Measurements from ENCODE around the gene AIF1L. TPM values are rescaled to one million over a fixed set of nuclear protein-coding genes. Genes with fewer than 3 reads are reported as not detected.

The AIF1L gene
- polyA plus RNA-seq, 1 experiment = 0.05 TPM

DNA sequence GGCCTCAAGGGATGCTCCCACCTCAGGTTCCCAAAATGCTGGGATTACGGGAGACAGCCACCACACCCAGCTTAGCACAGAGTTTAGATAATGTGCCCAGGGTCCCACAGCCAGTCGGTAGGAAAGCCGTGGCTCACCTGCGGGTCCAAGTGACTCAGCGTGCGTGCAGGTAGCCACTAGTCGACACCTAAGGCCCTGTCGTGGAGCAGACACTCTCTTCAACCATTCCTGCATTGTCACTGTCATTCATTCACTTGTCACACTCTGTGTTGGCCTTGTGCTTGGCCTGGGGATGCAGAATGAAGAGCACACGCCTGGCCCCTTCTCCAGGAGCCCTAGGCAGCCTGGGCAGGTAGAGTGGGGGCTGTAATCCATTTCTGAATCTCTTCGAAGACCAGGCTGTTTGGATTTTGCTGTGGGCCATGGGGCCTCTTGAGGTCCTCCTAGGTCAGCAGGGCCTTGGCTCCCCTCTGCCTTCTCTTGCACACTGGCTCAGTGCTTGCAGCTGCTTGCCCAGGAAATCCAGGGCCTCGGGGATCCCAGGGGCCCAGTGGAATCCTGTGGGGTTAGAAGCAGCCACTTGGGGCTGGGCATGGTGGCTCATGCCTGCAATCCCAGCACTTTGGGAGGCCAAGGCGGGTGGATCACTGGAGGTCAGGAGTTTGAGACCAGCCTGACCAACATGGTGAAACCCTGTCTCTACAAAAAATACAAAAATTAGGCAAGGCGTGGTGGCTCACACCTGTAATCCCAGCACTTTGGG lies 6.1 kb upstream of the AIF1L start:
- Histone ChIP-seq H3K27me3 (ENCODE audit: control insufficient read depth, insufficient read depth, low read length) (peaks cover 16% of the 10 kb centered on the region), H3K4me3 (ENCODE audit: low read depth, low read length) (no peak overlapping the region), H3K36me3 (ENCODE audit: control insufficient read depth, insufficient read depth, low read length) (no peaks in the 10 kb centered on the region)
- TF ChIP-seq, protein P1, sequence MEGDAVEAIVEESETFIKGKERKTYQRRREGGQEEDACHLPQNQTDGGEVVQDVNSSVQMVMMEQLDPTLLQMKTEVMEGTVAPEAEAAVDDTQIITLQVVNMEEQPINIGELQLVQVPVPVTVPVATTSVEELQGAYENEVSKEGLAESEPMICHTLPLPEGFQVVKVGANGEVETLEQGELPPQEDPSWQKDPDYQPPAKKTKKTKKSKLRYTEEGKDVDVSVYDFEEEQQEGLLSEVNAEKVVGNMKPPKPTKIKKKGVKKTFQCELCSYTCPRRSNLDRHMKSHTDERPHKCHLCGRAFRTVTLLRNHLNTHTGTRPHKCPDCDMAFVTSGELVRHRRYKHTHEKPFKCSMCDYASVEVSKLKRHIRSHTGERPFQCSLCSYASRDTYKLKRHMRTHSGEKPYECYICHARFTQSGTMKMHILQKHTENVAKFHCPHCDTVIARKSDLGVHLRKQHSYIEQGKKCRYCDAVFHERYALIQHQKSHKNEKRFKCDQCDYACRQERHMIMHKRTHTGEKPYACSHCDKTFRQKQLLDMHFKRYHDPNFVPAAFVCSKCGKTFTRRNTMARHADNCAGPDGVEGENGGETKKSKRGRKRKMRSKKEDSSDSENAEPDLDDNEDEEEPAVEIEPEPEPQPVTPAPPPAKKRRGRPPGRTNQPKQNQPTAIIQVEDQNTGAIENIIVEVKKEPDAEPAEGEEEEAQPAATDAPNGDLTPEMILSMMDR (IDR thresholded peaks at IDR 0.05; ENCODE audit: insufficient read depth, low read depth, low read length) = no peak
- POLR2A ChIA-PET = no interaction called here
- no peak for DNase-seq (ENCODE audit: low read depth)
- CTCF ChIA-PET = no interaction called here

DNA sequence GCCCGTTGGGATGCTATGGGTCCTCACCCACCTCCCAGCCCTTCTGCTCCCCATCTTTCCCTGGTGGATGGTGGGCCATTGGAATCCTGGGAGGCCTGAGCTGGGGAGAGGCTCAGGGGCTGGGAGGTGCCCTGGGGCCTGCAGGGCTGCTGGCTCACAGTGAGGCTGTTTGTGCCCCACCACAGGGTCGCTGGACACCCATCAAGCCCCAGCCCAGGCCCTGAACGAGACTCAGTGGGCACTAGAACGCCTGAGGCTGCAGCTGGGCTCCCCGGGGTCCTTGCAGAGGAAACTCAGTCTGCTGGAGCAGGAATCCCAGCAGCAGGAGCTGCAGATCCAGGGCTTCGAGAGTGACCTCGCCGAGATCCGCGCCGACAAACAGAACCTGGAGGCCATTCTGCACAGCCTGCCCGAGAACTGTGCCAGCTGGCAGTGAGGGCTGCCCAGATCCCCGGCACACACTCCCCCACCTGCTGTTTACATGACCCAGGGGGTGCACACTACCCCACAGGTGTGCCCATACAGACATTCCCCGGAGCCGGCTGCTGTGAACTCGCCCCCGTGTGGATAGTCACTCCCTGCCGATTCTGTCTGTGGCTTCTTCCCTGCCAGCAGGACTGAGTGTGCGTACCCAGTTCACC lies 4.9 kb upstream of the AIF1L start:
- Histone ChIP-seq H3K27me3 (ENCODE audit: control insufficient read depth, insufficient read depth, low read length) (peaks cover 22% of the 10 kb centered on the region), H3K36me3 (ENCODE audit: control insufficient read depth, insufficient read depth, low read length) (no peaks in the 10 kb centered on the region), H3K4me3 (ENCODE audit: low read depth, low read length) (no peak overlapping the region)
- POLR2A ChIA-PET = no interaction called here
- TF ChIP-seq, protein P1 (IDR thresholded peaks at IDR 0.05; ENCODE audit: insufficient read depth, low read depth, low read length) = no peak
- CTCF ChIA-PET = no interaction called here
- DNase-seq (ENCODE audit: low read depth) = no peak

DNA sequence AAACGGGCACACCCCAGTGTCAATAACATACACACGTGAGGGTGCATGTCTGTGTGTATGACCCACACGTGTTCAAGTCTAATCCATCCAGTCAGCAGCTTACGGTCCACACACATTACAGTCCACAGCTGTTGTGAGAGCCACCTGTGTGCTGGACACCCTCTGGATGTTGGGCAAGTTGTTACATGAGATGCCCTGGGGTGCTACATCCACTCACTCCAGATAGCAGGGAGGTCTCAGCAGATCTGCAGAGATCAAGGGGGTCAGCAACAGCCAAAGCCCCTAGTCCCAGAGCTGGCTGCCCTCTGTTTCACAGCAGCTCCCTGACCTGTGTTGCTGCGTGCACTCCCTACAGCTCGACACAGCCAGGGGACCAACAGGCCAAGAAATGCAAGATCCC lies 4.3 kb upstream of the AIF1L start:
- TF ChIP-seq, protein P1 (IDR thresholded peaks at IDR 0.05; ENCODE audit: insufficient read depth, low read depth, low read length) = no peak
- Histone ChIP-seq H3K36me3 (ENCODE audit: control insufficient read depth, insufficient read depth, low read length) (no peaks in the 10 kb centered on the region), H3K4me3 (ENCODE audit: low read depth, low read length) (no peak overlapping the region), H3K27me3 (ENCODE audit: control insufficient read depth, insufficient read depth, low read length) (peaks cover 26% of the 10 kb centered on the region)
- POLR2A ChIA-PET = no interaction called here
- DNase-seq (ENCODE audit: low read depth) = no peak
- CTCF ChIA-PET = no interaction called here

DNA sequence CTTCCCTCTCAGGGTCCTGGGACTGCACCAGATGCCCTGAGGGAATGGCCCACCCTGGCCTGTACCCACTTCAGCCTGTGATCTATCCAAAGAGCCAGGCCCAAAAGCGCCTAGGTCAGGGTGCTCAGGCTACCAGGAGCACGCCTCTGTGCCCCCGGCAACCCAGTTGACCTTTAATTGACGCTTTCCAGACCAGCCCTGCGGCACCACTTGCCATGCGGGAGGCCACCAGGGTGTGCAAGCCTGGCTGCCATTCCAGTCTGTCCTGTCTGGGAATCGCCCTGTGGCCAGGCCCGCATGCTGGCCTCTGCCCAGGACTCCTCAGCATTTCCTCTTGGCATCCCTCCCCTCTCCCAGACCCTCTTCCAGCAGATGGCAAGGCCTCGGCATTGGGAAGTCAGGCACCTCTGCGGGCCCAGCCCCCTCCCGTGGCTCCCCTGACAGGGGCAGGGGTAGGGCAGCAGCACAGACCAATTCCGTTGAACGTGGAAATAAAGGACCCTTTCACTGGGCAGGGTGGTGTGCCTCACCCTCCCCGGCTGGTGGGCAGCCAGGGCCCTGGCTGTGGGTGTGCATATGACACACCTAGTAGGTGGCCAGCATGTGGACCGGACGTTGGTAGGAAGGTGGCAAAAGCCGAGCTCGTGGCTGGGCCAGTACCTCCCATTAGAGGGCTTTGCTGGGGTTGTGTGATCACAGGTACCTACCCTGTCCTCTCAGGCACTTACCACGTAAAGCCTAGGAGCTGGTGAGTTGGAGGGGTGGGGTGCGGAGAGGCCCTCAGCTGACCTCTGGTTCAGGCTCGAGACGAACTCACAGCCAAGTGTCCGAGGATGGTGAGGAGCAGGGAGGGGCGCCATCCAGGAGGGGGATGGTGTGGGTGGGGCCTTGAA lies 3.5 kb upstream of the AIF1L start:
- H3K27me3 ChIP-seq (ENCODE audit: control insufficient read depth, insufficient read depth, low read length) = peaks cover 32% of the 10 kb centered on the region

More for the DNA sequence above, 3.5 kb upstream of the AIF1L start:
- H3K4me3 ChIP-seq (ENCODE audit: low read depth, low read length) = no peak overlapping the region
- no peak for DNase-seq (ENCODE audit: low read depth)
- H3K36me3 ChIP-seq (ENCODE audit: control insufficient read depth, insufficient read depth, low read length) = no peaks in the 10 kb centered on the region
- TF ChIP-seq, protein P1 (IDR thresholded peaks at IDR 0.05; ENCODE audit: insufficient read depth, low read depth, low read length) = no peak
- POLR2A ChIA-PET = interaction anchor here (0.6 kb wide), 1 partner anchor 154 kb away, joined by 5 read pairs; no protein-coding TSS in a partner anchor
- CTCF ChIA-PET = no interaction called here
